ENCODE data around the gene ENO2.

ENO2 gene

DNA sequence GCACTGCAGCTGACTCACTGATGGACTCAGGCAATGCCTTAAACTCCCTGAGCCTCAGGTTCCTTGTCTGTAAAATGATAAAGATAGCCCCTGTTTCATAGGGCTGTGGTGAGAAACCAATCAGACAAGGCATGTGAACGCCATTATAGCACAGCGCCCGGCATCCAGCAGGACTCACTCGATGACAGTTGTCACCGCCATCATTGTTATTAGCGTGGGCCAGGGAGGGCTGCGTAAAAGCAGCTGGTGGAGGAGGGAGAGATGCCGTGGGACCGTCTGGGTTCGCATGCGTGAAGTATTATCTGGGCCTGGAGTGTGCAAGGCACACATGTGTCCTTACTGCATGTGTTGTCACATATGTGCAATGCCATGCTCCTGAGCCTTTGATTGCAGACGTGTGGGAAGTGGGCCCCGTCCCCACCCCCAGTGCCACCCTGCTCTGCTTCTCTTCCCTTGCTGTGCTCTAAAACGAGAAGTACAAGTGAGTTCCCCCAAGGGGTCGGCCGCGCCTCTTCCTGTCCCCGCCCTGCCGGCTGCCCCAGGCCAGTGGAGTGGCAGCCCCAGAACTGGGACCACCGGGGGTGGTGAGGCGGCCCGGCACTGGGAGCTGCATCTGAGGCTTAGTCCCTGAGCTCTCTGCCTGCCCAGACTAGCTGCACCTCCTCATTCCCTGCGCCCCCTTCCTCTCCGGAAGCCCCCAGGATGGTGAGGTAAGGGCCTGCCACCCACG, 36.6 kb downstream of the ENO2 start, which contains the start of gene PTPN6:
Gene PTPN6 (plus strand): TSS at position 546 of the 730 bp plus-strand sequence. CDS start 157 bp downstream, at position 703.
- no peak within 1 kb of the TSS for H3K4me3 ChIP-seq (replicated peaks; ENCODE audit: low read depth, low read length)
- no peak for TF ChIP-seq CTCF (IDR thresholded peaks at IDR 0.05; ENCODE audit: low read length, missing control alignments)
- no peak for DNase-seq (ENCODE audit: low read depth)

GRCh38 chr12:6951551-6952120, 37.3 kb downstream of the ENO2 start:
- H3K4me3 ChIP-seq (replicated peaks; ENCODE audit: low read depth, low read length): no peak overlapping the region
- TF ChIP-seq CTCF (IDR thresholded peaks at IDR 0.05; ENCODE audit: low read length, missing control alignments): no peak
- DNase-seq (ENCODE audit: low read depth): no peak

DNA sequence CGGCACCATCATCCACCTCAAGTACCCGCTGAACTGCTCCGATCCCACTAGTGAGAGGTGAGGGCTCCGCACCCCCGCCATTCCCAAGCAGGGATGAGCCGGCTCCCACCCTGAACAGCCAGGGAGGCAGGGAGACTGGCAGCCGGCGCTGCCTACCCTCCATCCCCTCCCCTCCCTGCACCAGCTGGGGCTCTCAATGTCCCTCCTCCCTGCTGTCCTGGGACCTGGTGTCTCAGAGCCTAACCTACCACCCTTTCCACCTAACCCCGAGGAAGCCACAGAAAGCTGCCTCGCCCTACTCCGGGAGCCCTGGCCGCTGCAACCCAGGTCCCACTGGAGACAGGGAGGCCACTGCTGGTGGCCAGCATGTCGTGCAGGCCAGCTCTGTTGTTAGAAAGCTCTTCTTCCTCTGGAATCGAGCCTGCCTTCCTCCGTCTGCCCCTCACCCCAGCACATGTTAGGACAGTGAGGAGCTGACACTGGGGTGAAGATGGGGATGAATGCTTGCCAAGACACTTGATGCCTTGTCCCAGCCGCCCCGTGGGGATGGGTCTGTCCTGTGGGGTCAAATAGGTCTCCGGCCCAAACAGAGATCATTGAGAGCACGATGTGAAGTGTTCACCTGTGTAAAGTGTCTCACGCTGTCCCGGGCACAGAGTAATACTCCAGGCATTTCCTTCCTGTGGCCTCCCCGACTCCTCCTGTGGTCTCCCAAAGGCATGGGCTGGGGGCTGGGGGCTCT, 37.9 kb downstream of the ENO2 start:
- no peak for DNase-seq (ENCODE audit: low read depth)
- H3K4me3 ChIP-seq (replicated peaks; ENCODE audit: low read depth, low read length): no peak overlapping the region
- TF ChIP-seq CTCF (IDR thresholded peaks at IDR 0.05; ENCODE audit: low read length, missing control alignments): no peak

DNA sequence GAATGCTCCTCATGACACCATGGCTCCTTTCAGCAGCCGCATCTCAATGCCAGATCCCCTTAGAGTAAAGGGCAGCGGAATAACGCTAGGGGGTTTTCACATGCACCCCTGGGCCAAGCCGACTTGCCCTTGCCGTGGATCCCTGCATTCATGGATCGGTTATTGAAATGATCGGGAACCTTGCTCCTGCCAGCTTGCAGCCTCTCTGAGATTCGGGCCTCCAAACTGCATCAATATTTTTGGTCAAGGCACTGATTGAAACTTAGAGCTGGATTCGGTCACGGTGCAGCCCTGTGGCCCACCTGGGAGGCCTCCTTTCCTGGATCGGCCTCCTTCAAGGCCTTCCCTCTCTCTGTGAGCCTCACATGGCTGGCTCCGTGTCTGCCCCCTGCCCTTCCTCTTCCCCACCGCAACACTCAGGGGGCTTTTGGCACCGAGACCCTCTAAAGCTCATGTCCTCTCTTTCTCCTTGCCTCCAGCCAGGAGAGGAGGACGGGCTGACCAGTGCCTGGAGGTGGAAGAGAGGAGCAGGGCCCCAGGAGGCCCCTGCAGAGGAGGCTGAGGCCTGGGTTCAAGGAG, 38.6 kb downstream of the ENO2 start:
- no peak overlapping the region for H3K4me3 ChIP-seq (replicated peaks; ENCODE audit: low read depth, low read length)
- TF ChIP-seq CTCF (IDR thresholded peaks at IDR 0.05; ENCODE audit: low read length, missing control alignments): no peak
- no peak for DNase-seq (ENCODE audit: low read depth)

GRCh38 chr12:6953442-6954315, 39.3 kb downstream of the ENO2 start:
- H3K4me3 ChIP-seq (replicated peaks; ENCODE audit: low read depth, low read length): no peak overlapping the region
- no peak for TF ChIP-seq CTCF (IDR thresholded peaks at IDR 0.05; ENCODE audit: low read length, missing control alignments)
- DNase-seq (ENCODE audit: low read depth): peak; percentile 59
